ENCODE data around the gene NFKBIL1.

DNA sequence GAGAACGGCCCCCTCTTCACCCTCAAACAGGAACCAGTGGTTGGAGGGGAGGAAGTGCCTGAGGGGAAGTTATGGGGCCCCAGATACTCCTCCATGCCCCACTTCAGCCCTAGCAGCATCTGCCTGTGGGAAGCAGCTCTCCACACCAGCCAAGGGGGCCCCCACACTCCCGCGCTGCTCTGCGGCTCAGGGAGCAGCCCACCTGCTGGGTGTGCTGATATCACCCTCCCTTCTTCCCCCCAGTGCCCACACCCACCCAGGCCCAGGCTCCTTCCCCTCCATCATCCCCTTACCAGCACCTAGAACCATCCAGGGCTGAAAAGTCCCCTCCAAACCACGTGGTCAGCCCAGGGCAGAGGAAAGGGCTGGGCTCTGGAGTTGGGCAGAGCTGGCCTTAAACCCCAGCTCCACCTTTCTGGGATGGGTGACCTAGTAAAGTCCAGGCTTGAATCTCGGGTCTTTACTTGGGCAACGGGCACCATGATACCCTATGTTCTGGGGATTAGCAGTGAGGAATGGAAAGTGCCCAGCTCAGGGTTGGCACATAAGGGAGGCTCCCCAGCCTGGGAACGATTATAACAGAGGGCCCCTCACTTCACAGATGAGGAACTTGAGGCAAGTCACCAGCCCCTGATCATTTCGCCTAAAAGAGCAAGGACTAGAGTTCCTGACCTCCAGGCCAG is 39.3 kb downstream of the NFKBIL1 start:
- no peak for TF ChIP-seq POLR2A (IDR thresholded peaks at IDR 0.05)
- TF ChIP-seq, protein P1, sequence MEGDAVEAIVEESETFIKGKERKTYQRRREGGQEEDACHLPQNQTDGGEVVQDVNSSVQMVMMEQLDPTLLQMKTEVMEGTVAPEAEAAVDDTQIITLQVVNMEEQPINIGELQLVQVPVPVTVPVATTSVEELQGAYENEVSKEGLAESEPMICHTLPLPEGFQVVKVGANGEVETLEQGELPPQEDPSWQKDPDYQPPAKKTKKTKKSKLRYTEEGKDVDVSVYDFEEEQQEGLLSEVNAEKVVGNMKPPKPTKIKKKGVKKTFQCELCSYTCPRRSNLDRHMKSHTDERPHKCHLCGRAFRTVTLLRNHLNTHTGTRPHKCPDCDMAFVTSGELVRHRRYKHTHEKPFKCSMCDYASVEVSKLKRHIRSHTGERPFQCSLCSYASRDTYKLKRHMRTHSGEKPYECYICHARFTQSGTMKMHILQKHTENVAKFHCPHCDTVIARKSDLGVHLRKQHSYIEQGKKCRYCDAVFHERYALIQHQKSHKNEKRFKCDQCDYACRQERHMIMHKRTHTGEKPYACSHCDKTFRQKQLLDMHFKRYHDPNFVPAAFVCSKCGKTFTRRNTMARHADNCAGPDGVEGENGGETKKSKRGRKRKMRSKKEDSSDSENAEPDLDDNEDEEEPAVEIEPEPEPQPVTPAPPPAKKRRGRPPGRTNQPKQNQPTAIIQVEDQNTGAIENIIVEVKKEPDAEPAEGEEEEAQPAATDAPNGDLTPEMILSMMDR (IDR thresholded peaks at IDR 0.05): no peak

Measured in adrenal gland (tissue), 5 donors.